ENCODE measurements around the gene FBRSL1. TPM values are rescaled to one million over a fixed set of nuclear protein-coding genes. Genes with fewer than 3 reads are reported as not detected.
"Not testable (repeated sequence)": the region's sequence is repeated elsewhere in the genome, so short reads cannot be mapped to it uniquely, and the experiment has no call there.

Gene FBRSL1
- total and polyA plus RNA-seq, 4 donors = 2.5 to 35.5 (median 5.6) TPM

GRCh38 chr12:132462788-132463187 lies 27.2 kb upstream of the FBRSL1 start:
- WGBS = 76% methylated on average over 5 of the region's 5 CpGs
- no peak for DNase-seq (ENCODE audit: low spot score)
- Histone ChIP-seq H3K27ac (ENCODE audit: low read depth in 1 of 2, low read length in 2 of 2) (no peak overlapping the region), H3K9ac (ENCODE audit: low read depth in 1 of 2, low read length in 2 of 2) (no peak overlapping the region), H3K4me3 (ENCODE audit: low read depth in 1 of 3, low read length in 3 of 3) (no peak overlapping the region), H3K4me1 (ENCODE audit: control insufficient read depth in 4 of 4, insufficient read depth in 4 of 4, low read length in 3 of 4) (no peaks in the 10 kb centered on the region), H3K36me3 (ENCODE audit: control insufficient read depth in 4 of 4, insufficient read depth in 3 of 4, low read depth in 1 of 4, low read length in 3 of 4) (no peaks in the 10 kb centered on the region), H3K27me3 (ENCODE audit: control insufficient read depth in 4 of 4, insufficient read depth in 4 of 4, low read length in 3 of 4) (peaks cover 0 to 3% (median 0%) of the 10 kb centered on the region in 4 donors), H3K9me3 (ENCODE audit: control insufficient read depth in 4 of 4, low read length in 3 of 4) (no peaks in the 10 kb centered on the region)
- TF ChIP-seq CTCF (IDR thresholded peaks at IDR 0.05; ENCODE audit: low read depth, low read length, missing input control) = no peak

GRCh38 chr12:132463284-132463924 lies 26.5 kb upstream of the FBRSL1 start:
- not testable (repeated sequence) for H3K27ac ChIP-seq (ENCODE audit: low read depth in 1 of 2, low read length in 2 of 2); DNase-seq (ENCODE audit: low spot score); H3K27me3 ChIP-seq (ENCODE audit: control insufficient read depth in 4 of 4, insufficient read depth in 4 of 4, low read length in 3 of 4); H3K9ac ChIP-seq (ENCODE audit: low read depth in 1 of 2, low read length in 2 of 2); H3K9me3 ChIP-seq (ENCODE audit: control insufficient read depth in 4 of 4, low read length in 3 of 4); H3K4me1 ChIP-seq (ENCODE audit: control insufficient read depth in 4 of 4, insufficient read depth in 4 of 4, low read length in 3 of 4); H3K4me3 ChIP-seq (ENCODE audit: low read depth in 1 of 3, low read length in 3 of 3); H3K36me3 ChIP-seq (ENCODE audit: control insufficient read depth in 4 of 4, insufficient read depth in 3 of 4, low read depth in 1 of 4, low read length in 3 of 4)

DNA sequence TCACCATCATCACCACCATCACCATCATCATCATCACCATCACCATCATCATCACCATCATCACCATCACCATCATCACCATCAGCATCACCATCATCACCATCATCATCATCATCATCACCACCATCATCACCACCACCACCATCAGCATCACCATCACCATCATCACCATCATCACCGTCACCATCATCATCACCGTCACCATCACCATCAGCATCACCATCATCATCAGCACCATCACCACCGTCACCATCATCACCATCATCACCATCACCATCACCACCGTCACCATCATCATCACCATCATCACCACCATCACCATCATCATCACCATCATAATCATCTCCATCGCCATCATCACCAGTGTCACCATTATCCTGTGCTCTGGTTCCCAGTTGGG lies 25.6 kb upstream of the FBRSL1 start:
- H3K4me1 ChIP-seq (ENCODE audit: control insufficient read depth in 4 of 4, insufficient read depth in 4 of 4, low read length in 3 of 4); H3K27me3 ChIP-seq (ENCODE audit: control insufficient read depth in 4 of 4, insufficient read depth in 4 of 4, low read length in 3 of 4): not testable (repeated sequence)
- WGBS = 84% methylated on average over 5 of the region's 5 CpGs

GRCh38 chr12:132464820-132465219 lies 25.1 kb upstream of the FBRSL1 start:
- 84% methylated on average over 10 of the region's 10 CpGs for WGBS
- Histone ChIP-seq H3K4me3 (ENCODE audit: low read depth in 1 of 3, low read length in 3 of 3) (no peak overlapping the region), H3K9me3 (ENCODE audit: control insufficient read depth in 4 of 4, low read length in 3 of 4) (no peaks in the 10 kb centered on the region), H3K27ac (ENCODE audit: low read depth in 1 of 2, low read length in 2 of 2) (no peak overlapping the region), H3K27me3 (ENCODE audit: control insufficient read depth in 4 of 4, insufficient read depth in 4 of 4, low read length in 3 of 4) (no peaks in the 10 kb centered on the region), H3K9ac (ENCODE audit: low read depth in 1 of 2, low read length in 2 of 2) (no peak overlapping the region), H3K4me1 (ENCODE audit: control insufficient read depth in 4 of 4, insufficient read depth in 4 of 4, low read length in 3 of 4) (no peaks in the 10 kb centered on the region), H3K36me3 (ENCODE audit: control insufficient read depth in 4 of 4, insufficient read depth in 3 of 4, low read depth in 1 of 4, low read length in 3 of 4) (no peaks in the 10 kb centered on the region)
- DNase-seq (ENCODE audit: low spot score) = no peak
- TF ChIP-seq TAF1 (conservative IDR thresholded peaks at IDR 0.05) (no peak), JUND (IDR thresholded peaks at IDR 0.05) (no peak), EGR1 (IDR thresholded peaks at IDR 0.05; ENCODE audit: low read depth in 2 of 2) (no peak), SP1 (IDR thresholded peaks at IDR 0.05) (no peak), NR2F2 (IDR thresholded peaks at IDR 0.05) (no peak), RAD21 (IDR thresholded peaks at IDR 0.05) (no peak), FOXA2 (IDR thresholded peaks at IDR 0.05) (no peak), FOXA1 (IDR thresholded peaks at IDR 0.05) (no peak), GABPA (IDR thresholded peaks at IDR 0.05 in 1 of 2, conservative IDR thresholded peaks at IDR 0.05 in 1 of 2) (no peak), YY1 (IDR thresholded peaks at IDR 0.05) (no peak), HNF4G (IDR thresholded peaks at IDR 0.05) (no peak), HNF4A (conservative IDR thresholded peaks at IDR 0.05) (no peak)
- TF ChIP-seq, protein P1, sequence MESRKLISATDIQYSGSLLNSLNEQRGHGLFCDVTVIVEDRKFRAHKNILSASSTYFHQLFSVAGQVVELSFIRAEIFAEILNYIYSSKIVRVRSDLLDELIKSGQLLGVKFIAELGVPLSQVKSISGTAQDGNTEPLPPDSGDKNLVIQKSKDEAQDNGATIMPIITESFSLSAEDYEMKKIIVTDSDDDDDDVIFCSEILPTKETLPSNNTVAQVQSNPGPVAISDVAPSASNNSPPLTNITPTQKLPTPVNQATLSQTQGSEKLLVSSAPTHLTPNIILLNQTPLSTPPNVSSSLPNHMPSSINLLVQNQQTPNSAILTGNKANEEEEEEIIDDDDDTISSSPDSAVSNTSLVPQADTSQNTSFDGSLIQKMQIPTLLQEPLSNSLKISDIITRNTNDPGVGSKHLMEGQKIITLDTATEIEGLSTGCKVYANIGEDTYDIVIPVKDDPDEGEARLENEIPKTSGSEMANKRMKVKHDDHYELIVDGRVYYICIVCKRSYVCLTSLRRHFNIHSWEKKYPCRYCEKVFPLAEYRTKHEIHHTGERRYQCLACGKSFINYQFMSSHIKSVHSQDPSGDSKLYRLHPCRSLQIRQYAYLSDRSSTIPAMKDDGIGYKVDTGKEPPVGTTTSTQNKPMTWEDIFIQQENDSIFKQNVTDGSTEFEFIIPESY (IDR thresholded peaks at IDR 0.05) = no peak
- TF ChIP-seq, protein P2, sequence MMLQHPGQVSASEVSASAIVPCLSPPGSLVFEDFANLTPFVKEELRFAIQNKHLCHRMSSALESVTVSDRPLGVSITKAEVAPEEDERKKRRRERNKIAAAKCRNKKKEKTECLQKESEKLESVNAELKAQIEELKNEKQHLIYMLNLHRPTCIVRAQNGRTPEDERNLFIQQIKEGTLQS (IDR thresholded peaks at IDR 0.05) = no peak

More for the DNA sequence above, 25.6 kb upstream of the FBRSL1 start:
- not testable (repeated sequence) for H3K27ac ChIP-seq (ENCODE audit: low read depth in 1 of 2, low read length in 2 of 2); H3K36me3 ChIP-seq (ENCODE audit: control insufficient read depth in 4 of 4, insufficient read depth in 3 of 4, low read depth in 1 of 4, low read length in 3 of 4); DNase-seq (ENCODE audit: low spot score); H3K4me3 ChIP-seq (ENCODE audit: low read depth in 1 of 3, low read length in 3 of 3); H3K9ac ChIP-seq (ENCODE audit: low read depth in 1 of 2, low read length in 2 of 2); H3K9me3 ChIP-seq (ENCODE audit: control insufficient read depth in 4 of 4, low read length in 3 of 4)

Data from liver (tissue), 9 donors.